Endothelial cell of umbilical vein (primary cell): ENCODE measurements around the gene RAB7A. TPM values are rescaled to one million over a fixed set of nuclear protein-coding genes. Genes with fewer than 3 reads are reported as not detected.

ENCODE experiments used
- BruUV-seq: library from RNA; stranded (reverse); fragments of 400-500 nt; replicated peaks from 2 replicates; lab custom pipeline; 2021; lab: Mats Ljungman, UMichigan
- CTCF ChIA-PET: fragments of 300-600, 350-600 bp; sonication (Branson Sonifier 250); formaldehyde crosslinking; loops from one replicate; lab custom pipeline; 2021; ENCODE audit warnings: antibody characterized with exemption, inconsistent platforms; lab: Charles Lee
- POLR2A ChIA-PET: fragments of 300-600, 350-600 bp; sonication (Branson Sonifier 250); formaldehyde crosslinking; loops from one replicate; lab custom pipeline; 2021; ENCODE audit warnings: antibody characterized with exemption, inconsistent platforms; lab: Charles Lee
- DNase-seq: peaks from one replicate; pipeline ENCODE4 v3.0.0-alpha.2; 2011; ENCODE audit warnings: low read depth, low spot score
- FAIRE-seq: peaks from 2 replicates; lab custom pipeline; 2011; peaks lifted over from hg19 to GRCh38; lab: Jason Lieb, UNC
- H2AFZ ChIP-seq: 2 replicates; pipeline ENCODE4 v1.6.0; 2012; ENCODE audit warnings: low read depth, low read length, control low read depth, inconsistent platforms
- H3K27ac ChIP-seq: 2 replicates; pipeline ENCODE4 v1.5.1; 2011; ENCODE audit warnings: low read depth, mild to moderate bottlenecking, control low read depth, low read length, moderate library complexity; ENCODE audit not compliant: insufficient read depth
- H3K27me3 ChIP-seq, 2 experiments: 2 replicates each; pipeline versions ENCODE4 v1.6.0 to v1.6.1; 2011; ENCODE audit warnings: low read length in 2 of 2, mixed read lengths in 1 of 2; ENCODE audit not compliant: control insufficient read depth in 2 of 2, insufficient read depth in 2 of 2
- H3K36me3 ChIP-seq, 2 experiments: 2 replicates in 1 of 2; 3 replicates in 1 of 2; pipeline ENCODE4 v1.5.1; 2011; ENCODE audit warnings: low read length in 2 of 2, mild to moderate bottlenecking in 1 of 2, moderate library complexity in 1 of 2; ENCODE audit not compliant: control insufficient read depth in 2 of 2, insufficient read depth in 2 of 2; ENCODE audit errors: extremely low read depth in 1 of 2
- H3K4me1 ChIP-seq: 3 replicates; pipeline ENCODE4 v1.5.1; 2011; ENCODE audit warnings: mild to moderate bottlenecking, low read length; ENCODE audit not compliant: control insufficient read depth, insufficient read depth; ENCODE audit errors: extremely low read depth
- H3K4me2 ChIP-seq: 2 replicates; pipeline ENCODE4 v1.6.1; 2011; ENCODE audit warnings: low read length, control low read depth, mixed read lengths; ENCODE audit not compliant: insufficient read depth
- H3K4me3 ChIP-seq, 3 experiments: fragments of 200-600 bp in 1 of 3; sonication (generic), shearing (Covaris generic) in 1 of 3; replicated peaks in 1 of 3; 2 replicates each; pipeline ENCODE4 v1.5.1; 2011 to 2016; ENCODE audit warnings: control low read depth in 3 of 3, low read length in 3 of 3, mild to moderate bottlenecking in 2 of 3, inconsistent platforms in 1 of 3, low read depth in 1 of 3, moderate library complexity in 1 of 3; ENCODE audit not compliant: insufficient read depth in 1 of 3
- H3K79me2 ChIP-seq: 2 replicates; pipeline ENCODE4 v1.6.0; 2012; ENCODE audit warnings: low read length, inconsistent platforms; ENCODE audit not compliant: control insufficient read depth, insufficient read depth
- H3K9ac ChIP-seq: replicated peaks from 2 replicates; pipeline ENCODE3; 2011; ENCODE audit warnings: low read length, control low read depth; ENCODE audit not compliant: insufficient read depth; ENCODE audit errors: extremely low read depth
- H3K9me1 ChIP-seq: replicated peaks from 3 replicates; pipeline ENCODE4 v1.6.0; 2011; ENCODE audit warnings: mild to moderate bottlenecking, low read length; ENCODE audit not compliant: control insufficient read depth, insufficient read depth; ENCODE audit errors: extremely low read depth
- H3K9me3 ChIP-seq: replicated peaks from 2 replicates; pipeline ENCODE4 v1.5.1; 2012; ENCODE audit warnings: low read length, inconsistent platforms; ENCODE audit not compliant: control insufficient read depth, insufficient read depth
- H4K20me1 ChIP-seq: replicated peaks from 2 replicates; pipeline ENCODE3; 2011; ENCODE audit warnings: mild to moderate bottlenecking, low read length; ENCODE audit not compliant: control insufficient read depth, insufficient read depth; ENCODE audit errors: extremely low read depth
- CTCF ChIP-seq, 2 donors: IDR thresholded peaks; 1 replicate in 1 of 2; 2 replicates in 1 of 2; pipeline ENCODE4 v1.5.1; 2011; ENCODE audit warnings: low read length in 2 of 2, mild to moderate bottlenecking in 2 of 2, moderate library complexity in 2 of 2, control low read depth in 1 of 2, inconsistent platforms in 1 of 2, low read depth in 1 of 2; ENCODE audit not compliant: insufficient read depth in 1 of 2; ENCODE audit errors: extremely low read depth in 1 of 2
- EZH2 ChIP-seq: IDR thresholded peaks from 2 replicates; pipeline ENCODE4 v1.6.1; 2012; ENCODE audit warnings: borderline replicate concordance, low read depth, mild to moderate bottlenecking, moderate library complexity, low read length, inconsistent platforms; ENCODE audit not compliant: severe bottlenecking
- GATA2 ChIP-seq: IDR thresholded peaks from 2 replicates; pipeline ENCODE4 v1.7.0; 2011; ENCODE audit warnings: low read depth, mild to moderate bottlenecking, moderate library complexity, mixed read lengths, low read length; ENCODE audit not compliant: insufficient read length, insufficient read depth
- MYC ChIP-seq: IDR thresholded peaks from one replicate; pipeline ENCODE4 v1.6.1; 2011; ENCODE audit warnings: mild to moderate bottlenecking, low read depth, low read length
- dilution Hi-C: fragments of 300-500 bp; cut with MboI; formaldehyde crosslinking; loops from one replicate; pipeline ENCODE4 v1.15.0; 2019; ENCODE audit warnings: low sequenced_read_pairs; ENCODE audit not compliant: extremely low pct_ligation_motif_present
- intact Hi-C: fragments of 100-400 bp; cut with micrococcal nuclease; formaldehyde crosslinking; loops from one replicate; pipeline ENCODE4 v1.10.0; 2022
- polyA plus RNA-seq, 4 experiments: library from polyadenylated mRNA; depleted of rRNA in 3 of 4; stranded (reverse) in 3 of 4; unstranded in 1 of 4; fragments of >200 nt; gene quantifications; 2 replicates each; pipeline versions ENCODE4 v1.2.1 to v1.2.3, GENCODE V29; 2011 to 2012; ENCODE audit warnings: missing spikeins in 1 of 4
- total RNA-seq: library from RNA; stranded (reverse); gene quantifications from 2 replicates; pipeline ENCODE4 v1.2.3, GENCODE V29; 2021

RAB7A gene
- total and polyA plus RNA-seq, 2 donors (not counting 3 experiments of a cell fraction or from before 2014, with no cell fraction given) = 243 to 262 TPM

GRCh38 chr3:128783774-128784173 lies 57.8 kb downstream of the RAB7A start:
- H3K4me2 ChIP-seq = no peak overlapping the region
- H3K4me1 ChIP-seq = peaks cover 17% of the 10 kb centered on the region
- no peaks in the 10 kb centered on the region for H3K36me3 ChIP-seq
- no peaks in the 10 kb centered on the region for H3K27me3 ChIP-seq
- ChIA-PET CTCF (no interaction called here), POLR2A (no interaction called here)
- H3K9me3 ChIP-seq = no peaks in the 10 kb centered on the region
- peaks cover 95% of the 10 kb centered on the region for H3K79me2 ChIP-seq
- TF ChIP-seq MYC = no peak
- no peak for TF ChIP-seq EZH2
- no peak for TF ChIP-seq CTCF (IDR thresholded peaks at IDR 0.05; ENCODE audit: extremely low read depth in 1 of 2, insufficient read depth in 1 of 2, low read depth in 1 of 2, low read length in 2 of 2)
- DNase-seq = no peak
- H4K20me1 ChIP-seq = peaks cover 14% of the 10 kb centered on the region
- dilution Hi-C loops = no loop called here
- intact Hi-C loops = no loop called here
- no peak overlapping the region for H3K4me3 ChIP-seq
- H3K9ac ChIP-seq = no peak overlapping the region
- H2AFZ ChIP-seq = no peak overlapping the region
- BruUV-seq = no TSS peak
- H3K27ac ChIP-seq = no peak overlapping the region
- H3K9me1 ChIP-seq = no peaks in the 10 kb centered on the region
- peak; percentile 70 for FAIRE-seq

- Histone ChIP-seq H3K36me3 (no peaks in the 10 kb centered on the region), H3K9ac (no peak overlapping the region), H3K4me3 (no peak overlapping the region), H3K27me3 (no peaks in the 10 kb centered on the region), H3K9me3 (no peaks in the 10 kb centered on the region), H3K4me1 (peaks cover 17% of the 10 kb centered on the region), H3K79me2 (peaks cover 95% of the 10 kb centered on the region), H2AFZ (no peak overlapping the region), H3K27ac (no peak overlapping the region), H4K20me1 (peaks cover 14% of the 10 kb centered on the region), H3K9me1 (no peaks in the 10 kb centered on the region), H3K4me2 (no peak overlapping the region)
- FAIRE-seq (no peak), DNase-seq (peak; percentile 21)
- no TSS peak for BruUV-seq
- ChIA-PET CTCF (interaction anchor here (2.5 kb wide), 1 partner anchor 10 kb away, joined by 11 read pairs; no protein-coding TSS in a partner anchor), POLR2A (no interaction called here)
- TF ChIP-seq GATA2 = no peak
- peak; percentile 27 to 44 for TF ChIP-seq CTCF (IDR thresholded peaks at IDR 0.05; ENCODE audit: extremely low read depth in 1 of 2, insufficient read depth in 1 of 2, low read depth in 1 of 2, low read length in 2 of 2)
- intact Hi-C loops = no loop called here
- dilution Hi-C loops = no loop called here
These were observed 58.2 kb downstream of the RAB7A start for GRCh38 chr3:128784232-128784631.
